GOT3 (cell line): Measurements from ENCODE around the gene RXRG.

ENCODE experiments used
- DNase-seq: peaks from one replicate; lab custom pipeline; 2025; ENCODE audit warnings: mixed read lengths; lab: John Stamatoyannopoulos, UW

Gene RXRG

GRCh38 chr1:165449131-165449530 lies 4.2 kb upstream of the RXRG start:
- no peak for DNase-seq

DNA sequence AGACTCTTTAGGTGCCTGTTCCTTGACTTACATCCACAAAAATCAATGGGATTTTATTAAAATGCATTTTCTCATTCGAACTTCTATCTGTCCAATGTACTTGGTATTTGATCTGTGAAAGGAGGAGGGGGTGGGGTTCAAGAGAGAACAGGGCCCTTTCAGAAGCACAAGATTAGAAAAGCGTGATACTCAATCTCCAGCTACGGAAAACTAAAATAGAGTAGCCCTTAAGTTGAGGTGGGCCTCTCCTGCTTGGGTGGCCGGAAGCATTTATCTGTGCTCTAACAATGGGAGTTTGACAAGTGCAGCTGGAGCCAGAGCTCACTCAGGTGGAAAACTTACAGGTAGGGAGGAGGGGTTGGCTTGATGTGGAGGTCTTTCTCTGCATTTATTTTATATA lies 462 bp upstream of the RXRG start:
- DNase-seq: no peak

DNA sequence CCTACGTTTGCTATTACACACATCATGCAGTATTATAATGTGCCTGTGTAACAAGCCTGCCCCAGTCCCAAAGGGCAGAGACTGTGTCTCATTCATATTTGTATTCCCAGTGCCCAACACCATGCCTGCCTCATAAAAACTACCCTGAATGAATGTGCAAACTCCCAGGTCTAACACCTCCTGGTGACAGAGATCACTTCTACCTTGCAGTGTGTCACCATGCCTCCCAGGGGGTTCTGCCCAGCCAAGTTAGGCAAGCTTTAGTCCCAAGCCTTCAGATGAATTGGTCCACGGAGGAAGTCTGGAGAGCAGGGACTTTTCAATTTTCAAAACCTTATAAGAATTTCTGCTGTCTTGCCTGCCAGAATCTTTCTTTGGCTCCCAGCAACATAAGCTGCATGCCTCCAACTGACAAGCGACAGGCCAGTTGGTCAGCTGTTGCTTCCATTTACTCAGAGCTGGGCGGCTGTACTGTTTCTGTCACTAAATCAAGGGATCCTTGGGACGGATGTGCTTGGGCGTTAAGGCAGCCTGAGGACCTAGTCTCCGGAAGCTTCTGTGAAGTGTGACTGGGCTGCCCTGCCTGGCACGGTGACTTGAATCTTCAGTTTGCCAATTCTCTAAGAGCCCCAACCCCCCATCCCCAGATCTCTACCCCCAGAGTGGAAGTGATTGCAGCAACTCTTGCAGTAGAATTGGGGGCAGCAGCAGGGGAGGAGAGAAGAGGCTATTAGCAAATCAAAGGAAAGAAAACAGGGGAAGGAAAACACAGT lies 1.2 kb downstream of the RXRG start:
- no peak for DNase-seq

GRCh38 chr1:165442653-165443052 lies 2.3 kb downstream of the RXRG start:
- DNase-seq: no peak

- no peak for DNase-seq
Observed at GRCh38 chr1:165442053-165442452, 2.9 kb downstream of the RXRG start.

DNA sequence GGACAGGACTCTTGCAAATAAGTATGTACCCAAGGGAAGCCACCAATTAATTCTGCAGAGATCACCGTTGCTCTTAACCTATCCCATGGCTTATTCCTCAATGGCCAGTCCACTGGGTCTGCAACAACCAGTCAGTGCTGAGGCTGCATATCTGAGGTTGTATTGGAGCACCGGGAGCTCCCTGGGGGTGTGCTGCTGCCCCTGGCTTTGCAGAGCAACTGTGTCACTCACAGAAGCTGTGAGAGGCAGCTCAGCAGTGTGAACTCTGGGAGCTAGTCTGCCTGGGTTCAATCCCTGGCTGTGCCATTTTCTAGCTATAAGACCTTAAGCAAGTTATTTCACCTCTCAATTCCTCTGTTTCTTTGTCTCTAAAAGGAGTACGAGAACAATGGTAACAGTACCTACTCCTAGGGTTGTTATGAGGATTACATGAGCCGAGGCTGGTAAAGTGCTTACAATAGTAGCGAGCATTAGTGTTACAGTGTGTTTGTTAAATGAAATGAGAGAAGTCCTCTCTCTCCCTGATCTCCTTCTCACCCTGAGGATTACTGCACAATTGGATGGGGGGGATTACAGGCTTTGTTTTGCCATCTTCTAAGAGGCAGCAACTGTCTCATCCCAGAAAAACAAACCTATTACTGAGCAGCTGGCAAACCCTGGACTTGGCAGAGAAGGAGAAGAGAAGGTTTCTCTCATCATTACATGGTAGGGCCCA lies 3.6 kb downstream of the RXRG start:
- DNase-seq: no peak

GRCh38 chr1:165439330-165439729 lies 5.6 kb downstream of the RXRG start:
- DNase-seq: no peak

DNA sequence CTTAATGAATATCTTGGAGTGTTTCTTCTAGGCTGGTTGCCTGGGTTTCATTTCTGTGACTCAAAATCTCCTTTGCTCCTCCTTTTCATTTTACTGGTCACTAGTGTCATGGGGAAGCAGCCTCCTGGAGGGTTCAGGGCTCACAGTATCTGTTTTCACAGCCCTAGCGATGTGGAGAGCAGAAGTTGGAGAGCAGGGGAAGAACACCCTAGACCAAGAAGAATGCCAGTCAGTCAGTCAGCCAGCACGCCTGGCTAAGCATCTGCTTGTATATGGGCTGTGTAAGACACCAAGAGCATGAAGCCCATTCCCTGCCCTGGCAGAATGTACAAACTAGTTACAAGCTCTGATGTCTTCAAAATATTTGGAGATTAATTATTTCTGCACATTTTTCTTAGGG lies 7.9 kb downstream of the RXRG start:
- DNase-seq: no peak

- no peak for DNase-seq
Observed at GRCh38 chr1:165435801-165436200, 9.1 kb downstream of the RXRG start.

- no peak for DNase-seq
Observed at GRCh38 chr1:165434281-165434680, 10.6 kb downstream of the RXRG start.

GRCh38 chr1:165431079-165431478 lies 13.8 kb downstream of the RXRG start:
- DNase-seq: no peak

DNA sequence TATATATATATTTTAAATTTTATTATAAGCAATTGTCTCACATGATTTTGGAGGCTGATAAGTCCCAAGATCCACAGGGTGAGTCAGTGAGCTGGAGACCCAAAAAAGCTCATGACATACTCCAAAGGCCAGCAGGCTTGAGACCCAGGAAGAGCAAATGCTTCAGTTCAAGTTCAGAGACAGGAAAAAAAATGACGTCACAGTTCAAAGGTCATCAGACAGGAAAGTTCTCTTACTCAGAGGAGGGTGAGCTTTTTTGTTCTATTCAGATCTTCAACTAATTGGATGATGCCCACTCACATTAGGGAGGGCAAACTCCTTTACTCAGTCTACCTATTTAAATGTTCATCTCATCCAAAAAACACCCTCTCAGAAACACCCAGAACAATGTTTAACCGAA lies 18.2 kb downstream of the RXRG start:
- DNase-seq: no peak

DNA sequence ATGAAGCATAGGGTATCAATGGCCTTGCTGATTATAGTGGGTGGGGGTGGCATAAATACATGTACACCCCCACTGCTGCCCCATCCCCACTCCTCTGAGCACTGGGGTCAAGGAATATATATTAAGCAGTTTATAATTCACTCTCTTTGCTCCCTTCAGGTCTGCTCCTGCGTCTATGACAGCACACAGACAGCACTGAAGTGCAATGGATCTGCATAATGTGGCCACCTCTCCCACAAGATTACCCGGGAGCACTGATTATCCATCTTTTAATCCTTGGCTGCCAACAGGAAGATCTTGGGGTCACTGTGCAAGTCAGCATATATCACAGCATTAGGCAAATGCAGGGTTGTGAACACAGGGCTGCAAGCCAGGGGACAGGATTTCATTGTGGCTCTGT lies 19.3 kb downstream of the RXRG start:
- no peak for DNase-seq

GRCh38 chr1:165424454-165425216 lies 20.3 kb downstream of the RXRG start:
- no peak for DNase-seq

GRCh38 chr1:165423136-165423535 lies 21.8 kb downstream of the RXRG start:
- DNase-seq: no peak

DNA sequence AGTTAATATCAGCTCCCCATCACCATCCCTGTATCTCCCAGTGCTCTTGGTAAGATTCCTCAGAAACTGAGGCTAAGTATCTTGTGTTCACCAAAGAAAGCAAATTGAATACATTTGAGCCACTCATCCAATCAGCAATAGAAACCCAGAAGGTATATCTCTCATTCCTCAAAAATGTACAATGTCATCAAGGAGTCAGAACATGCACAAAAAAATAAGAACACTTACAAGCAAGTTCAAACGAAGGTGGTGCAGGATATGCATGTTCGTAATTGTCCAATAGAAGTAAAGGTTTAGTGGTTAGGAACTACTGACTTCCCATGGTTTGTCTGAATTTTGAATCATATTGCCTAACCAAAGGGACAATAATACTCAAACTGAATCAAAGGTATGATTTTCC lies 24.3 kb downstream of the RXRG start:
- no peak for DNase-seq

DNA sequence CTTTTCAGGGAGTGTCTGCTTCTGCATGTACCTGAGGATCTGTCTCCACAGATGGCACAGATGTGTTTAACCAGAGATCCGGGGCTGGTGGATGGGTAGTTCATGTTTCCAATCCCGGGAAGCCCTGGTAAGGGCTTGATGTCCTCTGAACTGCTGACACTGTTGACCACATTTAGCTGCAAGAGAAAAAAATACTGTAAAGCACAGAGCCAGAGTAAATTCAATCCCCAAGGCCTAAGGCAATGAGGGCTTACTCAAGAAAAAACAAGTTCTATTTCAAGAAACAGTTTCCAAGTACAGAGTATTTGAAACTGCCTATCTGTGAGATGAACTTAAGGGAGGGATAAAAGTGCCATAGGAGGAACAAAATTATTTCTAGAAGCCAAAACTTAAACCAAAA lies 25.1 kb downstream of the RXRG start:
- no peak for DNase-seq

- no peak for DNase-seq
Observed at GRCh38 chr1:165418195-165418594, 26.7 kb downstream of the RXRG start.

GRCh38 chr1:165416876-165417275 lies 28.1 kb downstream of the RXRG start:
- DNase-seq: no peak

DNA sequence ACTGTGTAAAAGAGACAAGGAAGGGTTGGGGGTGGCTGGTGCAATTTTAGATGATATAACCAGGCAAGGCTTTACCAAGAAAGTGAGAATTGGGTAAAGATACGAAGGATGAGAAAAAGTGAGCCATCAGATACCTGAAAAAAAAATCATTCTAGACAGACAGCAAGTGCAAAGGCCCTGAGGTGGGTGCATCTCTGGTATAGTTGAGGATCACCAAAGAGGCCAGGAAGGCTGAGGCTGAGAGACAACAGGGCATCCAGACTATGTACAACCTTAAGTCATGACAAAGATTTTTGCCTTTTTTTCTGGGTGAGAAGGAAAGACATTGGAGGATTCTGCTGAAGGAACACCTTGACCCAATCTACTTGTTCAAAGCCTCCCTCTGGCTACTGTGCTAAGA lies 29.9 kb downstream of the RXRG start:
- DNase-seq: no peak

GRCh38 chr1:165414620-165415019 lies 30.3 kb downstream of the RXRG start:
- no peak for DNase-seq

- DNase-seq: no peak
Observed at GRCh38 chr1:165411396-165411795, 33.5 kb downstream of the RXRG start.
